GM12891 (cell line): ENCODE measurements around the gene EFHC1.

Source experiments
- DNase-seq: peaks from one replicate; pipeline ENCODE4 v3.0.0; 2011; ENCODE audit warnings: low spot score; ENCODE audit not compliant: insufficient read length
- FAIRE-seq: peaks from 2 replicates; lab custom pipeline; 2011; peaks lifted over from hg19 to GRCh38; lab: Jason Lieb, UNC
- PAX5 ChIP-seq: IDR thresholded peaks from 2 replicates; pipeline ENCODE4 v1.6.1; 2011; ENCODE audit warnings: low read length, moderate library complexity, mild to moderate bottlenecking; ENCODE audit not compliant: insufficient read depth, severe bottlenecking
- POLR2A ChIP-seq: IDR thresholded peaks from 2 replicates; pipeline ENCODE4 v1.6.1; 2011; ENCODE audit warnings: low read depth, low read length, control low read depth
- POLR2AphosphoS5 ChIP-seq: IDR thresholded peaks from 2 replicates; pipeline ENCODE4 v1.6.1; 2011; ENCODE audit warnings: low read depth, low read length, control low read depth
- POU2F2 ChIP-seq: IDR thresholded peaks from 2 replicates; pipeline ENCODE4 v1.6.1; 2011; ENCODE audit warnings: low read depth, mild to moderate bottlenecking, control low read depth, low read length, moderate library complexity
- SPI1 ChIP-seq: IDR thresholded peaks from 2 replicates; pipeline ENCODE4 v1.6.1; 2011; ENCODE audit warnings: low read depth, low read length, control low read depth
- TAF1 ChIP-seq: IDR thresholded peaks from 2 replicates; pipeline ENCODE4 v1.6.1; 2011; ENCODE audit warnings: low read depth, low read length, control low read depth

The EFHC1 gene

GRCh38 chr6:52483671-52484003, 63.5 kb downstream of the EFHC1 start:
- TF ChIP-seq POLR2A (no peak), POLR2AphosphoS5 (no peak), SPI1 (no peak), TAF1 (no peak), POU2F2 (no peak), PAX5 (no peak)
- FAIRE-seq = no peak
- DNase-seq = no peak

GRCh38 chr6:52489881-52490280, 69.7 kb downstream of the EFHC1 start:
- no peak for DNase-seq
- no peak for TF ChIP-seq POU2F2
- TF ChIP-seq POLR2A = no peak
- no peak for TF ChIP-seq TAF1
- no peak for TF ChIP-seq SPI1
- no peak for TF ChIP-seq PAX5
- TF ChIP-seq POLR2AphosphoS5 = no peak
- FAIRE-seq = peak; percentile 23

- FAIRE-seq (peak; percentile 83), DNase-seq (no peak)
- TF ChIP-seq POLR2A (0 out of 2 replicates have a peak, but pooled peaks have one; percentile 41), SPI1 (peak; percentile 75), POU2F2 (no peak)
Observed at GRCh38 chr6:52491203-52492069, 71.3 kb downstream of the EFHC1 start.

GRCh38 chr6:52493669-52494068, 73.5 kb downstream of the EFHC1 start:
- TF ChIP-seq SPI1 = 0 out of 2 replicates have a peak, but pooled peaks have one; percentile 3
- TF ChIP-seq POU2F2 = no peak
- TF ChIP-seq TAF1 = no peak
- DNase-seq (no peak), FAIRE-seq (peak; percentile 45)

GRCh38 chr6:52494298-52495072, 74.3 kb downstream of the EFHC1 start:
- no peak for DNase-seq
- FAIRE-seq = no peak
- TF ChIP-seq POLR2AphosphoS5 (no peak), POU2F2 (no peak), TAF1 (no peak)

GRCh38 chr6:52495922-52496321, 75.8 kb downstream of the EFHC1 start:
- no peak for DNase-seq
- peak; percentile 84 for FAIRE-seq
- TF ChIP-seq SPI1 = no peak
- no peak for TF ChIP-seq POLR2A
- TF ChIP-seq POLR2AphosphoS5 = no peak
- TF ChIP-seq POU2F2 = no peak

- TF ChIP-seq SPI1 (peak; percentile 39; the same call in 1 of the 2 replicates), POLR2AphosphoS5 (no peak)
- DNase-seq = no peak
- FAIRE-seq = peak; percentile 52
Observed at GRCh38 chr6:52496631-52497030, 76.5 kb downstream of the EFHC1 start.

- DNase-seq (no peak), FAIRE-seq (peak; percentile 90)
- no peak for TF ChIP-seq TAF1
- no peak; the same call in 1 of the 2 replicates for TF ChIP-seq POLR2A
- TF ChIP-seq SPI1 = peak; percentile 97
- TF ChIP-seq POU2F2 = peak; percentile 71; the same call in 1 of the 2 replicates
Observed at GRCh38 chr6:52497652-52498408, 77.7 kb downstream of the EFHC1 start.

GRCh38 chr6:52498538-52499017, 78.4 kb downstream of the EFHC1 start:
- DNase-seq (no peak), FAIRE-seq (peak; percentile 78)
- no peak; the same call in 1 of the 2 replicates for TF ChIP-seq POLR2A
- TF ChIP-seq SPI1 = peak; percentile 51
- TF ChIP-seq TAF1 = peak; percentile 29; the same call in 1 of the 2 replicates

- FAIRE-seq = no peak
- TF ChIP-seq POLR2A = no peak
- TF ChIP-seq PAX5 = no peak
- no peak for DNase-seq
Observed at GRCh38 chr6:52499026-52499425, 78.9 kb downstream of the EFHC1 start.
